Measurements from ENCODE around the gene DDX54. TPM values are rescaled to one million over a fixed set of nuclear protein-coding genes. Genes with fewer than 3 reads are reported as not detected.

Gene DDX54
- polyA plus RNA-seq, 3 donors, result 7.9 to 32.2 (median 13.6) TPM

DNA sequence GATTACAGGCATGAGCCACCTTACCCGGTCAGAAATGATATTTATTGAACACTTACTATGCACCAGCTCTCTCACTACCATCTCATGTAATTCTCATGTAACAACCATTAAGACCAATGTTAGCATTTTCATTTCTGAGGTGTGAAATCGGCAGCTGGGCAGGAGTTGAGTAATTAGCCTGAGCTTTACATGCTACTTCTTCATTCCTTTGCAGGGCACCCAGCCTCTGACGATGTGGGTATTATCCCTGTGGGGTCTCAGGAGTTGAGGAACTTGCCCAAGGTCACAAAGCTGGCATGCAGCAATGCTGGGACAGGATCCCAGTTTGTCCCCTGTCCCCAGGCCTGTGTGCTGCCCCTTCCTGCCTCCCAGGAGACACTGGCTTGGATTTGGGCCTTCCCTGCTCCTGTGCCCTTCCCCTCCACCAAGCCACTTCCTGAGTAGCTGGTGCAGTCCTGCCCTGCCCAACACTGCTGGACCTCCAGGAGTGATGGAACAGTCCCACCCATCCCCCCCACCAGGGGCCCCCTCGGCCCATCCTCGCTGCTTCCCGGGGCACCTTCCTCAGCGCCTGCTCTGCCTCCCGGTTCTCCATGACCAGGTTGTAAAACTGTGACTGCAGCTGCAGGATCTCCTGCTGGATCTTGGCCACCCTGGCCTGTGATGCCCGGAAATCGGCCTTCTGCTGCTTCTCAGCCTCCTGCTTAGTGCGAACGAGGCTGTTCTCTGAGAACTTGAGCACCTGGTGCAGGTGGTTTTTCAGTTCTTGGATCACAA lies 14.9 kb upstream of the DDX54 start:
- Mint-ChIP-seq H3K4me3 (peak overlapping the region in 1 of 2 donors; percentile 11), H3K27ac (peak overlapping the region in 6 of 7 donors; percentile 50 to 86 (median 68)), H3K36me3 (peaks cover 2 to 4% of the 10 kb centered on the region in 2 donors), H3K9me3 (peaks cover 0 to 4% (median 0%) of the 10 kb centered on the region in 7 donors), H3K4me1 (peaks cover 65% of the 10 kb centered on the region), H3K27me3 (ENCODE audit: low read depth in 3 of 3) (peaks cover 0 to 3% (median 1%) of the 10 kb centered on the region in 3 donors)
- peaks cover 68 to 69% of the 10 kb centered on the region in 2 donors for H3K4me1 ChIP-seq (ENCODE audit: control insufficient read depth in 1 of 2, insufficient read depth in 2 of 2, low read length in 2 of 2)
- peak; percentile 43 to 69 (median 55) for DNase-seq
- TF ChIP-seq CTCF (IDR thresholded peaks at IDR 0.05), result no peak
- peak overlapping the region in 1 of 2 donors; percentile 52 for H3K27ac ChIP-seq (ENCODE audit: low read depth in 1 of 2, low read length in 2 of 2)
- H3K9me3 ChIP-seq (replicated peaks in 1 of 2; ENCODE audit: control insufficient read depth in 1 of 2, insufficient read depth in 1 of 2, low read length in 2 of 2), result no peaks in the 10 kb centered on the region
- H3K36me3 ChIP-seq (replicated peaks in 1 of 2; ENCODE audit: control insufficient read depth in 1 of 2, insufficient read depth in 2 of 2, low read length in 2 of 2), result no peaks in the 10 kb centered on the region
- peak overlapping the region; percentile 2 for H3K9ac ChIP-seq (ENCODE audit: insufficient read depth, low read length, poor library complexity, severe bottlenecking)
- no peak overlapping the region for H2AFZ ChIP-seq (ENCODE audit: insufficient read depth, low read depth, low read length, poor library complexity, severe bottlenecking)
- H3K27me3 ChIP-seq (ENCODE audit: control insufficient read depth in 2 of 2, insufficient read depth in 2 of 2, low read length in 2 of 2), result no peaks in the 10 kb centered on the region
- no peak overlapping the region for H3K4me3 ChIP-seq (replicated peaks in 1 of 3; ENCODE audit: low read depth in 2 of 3, low read length in 3 of 3)
- 79% methylated on average over 9 of the region's 12 CpGs for WGBS (ENCODE audit: insufficient coverage)
- no peak overlapping the region for H3K4me2 ChIP-seq (replicated peaks; ENCODE audit: extremely low read depth, low read length, poor library complexity, severe bottlenecking)
- no peaks in the 10 kb centered on the region for H4K20me1 ChIP-seq (ENCODE audit: insufficient read depth, low read length)
- intact Hi-C loops (cut with micrococcal nuclease), result loop anchor here (5.0 to 10.0 kb wide), 2 partner anchors 37 to 225 kb away; partner anchors contain the start of gene SDSL (in 2 of the 2)
- no peaks in the 10 kb centered on the region for H3K79me2 ChIP-seq (ENCODE audit: insufficient read depth, low read length)

GRCh38 chr12:113198296-113198695 lies 13.0 kb upstream of the DDX54 start:
- H3K27me3 Mint-ChIP-seq (ENCODE audit: low read depth in 3 of 3), result peaks cover 0 to 1% (median 1%) of the 10 kb centered on the region in 3 donors
- H3K27ac ChIP-seq (ENCODE audit: low read depth in 1 of 2, low read length in 2 of 2), result no peak overlapping the region
- no peaks in the 10 kb centered on the region for H3K36me3 ChIP-seq (replicated peaks in 1 of 2; ENCODE audit: control insufficient read depth in 1 of 2, insufficient read depth in 2 of 2, low read length in 2 of 2)
- peak overlapping the region in 2 of 7 donors; percentile 42 to 61 for H3K27ac Mint-ChIP-seq
- TF ChIP-seq CTCF (IDR thresholded peaks at IDR 0.05), result no peak
- no CpG with 5 or more reads among the region's 1 CpG for WGBS (ENCODE audit: insufficient coverage)
- peaks cover 0 to 4% (median 0%) of the 10 kb centered on the region in 7 donors for H3K9me3 Mint-ChIP-seq
- no peak overlapping the region for H2AFZ ChIP-seq (ENCODE audit: insufficient read depth, low read depth, low read length, poor library complexity, severe bottlenecking)
- no peak for DNase-seq
- H3K4me3 ChIP-seq (replicated peaks in 1 of 3; ENCODE audit: low read depth in 2 of 3, low read length in 3 of 3), result no peak overlapping the region
- no peaks in the 10 kb centered on the region for H4K20me1 ChIP-seq (ENCODE audit: insufficient read depth, low read length)
- H3K79me2 ChIP-seq (ENCODE audit: insufficient read depth, low read length), result no peaks in the 10 kb centered on the region
- H3K4me1 Mint-ChIP-seq, result peaks cover 54% of the 10 kb centered on the region
- peaks cover 49 to 50% of the 10 kb centered on the region in 2 donors for H3K4me1 ChIP-seq (ENCODE audit: control insufficient read depth in 1 of 2, insufficient read depth in 2 of 2, low read length in 2 of 2)
- H3K27me3 ChIP-seq (ENCODE audit: control insufficient read depth in 2 of 2, insufficient read depth in 2 of 2, low read length in 2 of 2), result no peaks in the 10 kb centered on the region
- H3K9ac ChIP-seq (ENCODE audit: insufficient read depth, low read length, poor library complexity, severe bottlenecking), result no peak overlapping the region
- no peaks in the 10 kb centered on the region for H3K9me3 ChIP-seq (replicated peaks in 1 of 2; ENCODE audit: control insufficient read depth in 1 of 2, insufficient read depth in 1 of 2, low read length in 2 of 2)
- H3K4me2 ChIP-seq (replicated peaks; ENCODE audit: extremely low read depth, low read length, poor library complexity, severe bottlenecking), result no peak overlapping the region
- peaks cover 4 to 6% of the 10 kb centered on the region in 2 donors for H3K36me3 Mint-ChIP-seq
- intact Hi-C loops (cut with micrococcal nuclease), result loop anchor here (5.0 to 10.0 kb wide), 3 partner anchors 39 to 77 kb away; no protein-coding TSS in a partner anchor
- H3K4me3 Mint-ChIP-seq, result no peak overlapping the region
